D721Med (cell line): Measurements from ENCODE around the gene STXBP3.
"Not testable (repeated sequence)": the region's sequence is repeated elsewhere in the genome, so short reads cannot be mapped to it uniquely, and the experiment has no call there.

ENCODE experiments used
- DNase-seq: peaks from one replicate; pipeline ENCODE4 v3.0.0; 2011; ENCODE audit warnings: low spot score; ENCODE audit not compliant: insufficient read length
- FAIRE-seq: peaks from 2 replicates; lab custom pipeline; 2011; peaks lifted over from hg19 to GRCh38; lab: Jason Lieb, UNC
- TF ChIP-seq, protein P1 (sequence below): IDR thresholded peaks from 2 replicates; pipeline ENCODE4 v1.5.1; 2012; ENCODE audit warnings: mild to moderate bottlenecking, control low read depth; ENCODE audit not compliant: insufficient read depth; ENCODE audit errors: missing control alignments

Gene STXBP3

DNA sequence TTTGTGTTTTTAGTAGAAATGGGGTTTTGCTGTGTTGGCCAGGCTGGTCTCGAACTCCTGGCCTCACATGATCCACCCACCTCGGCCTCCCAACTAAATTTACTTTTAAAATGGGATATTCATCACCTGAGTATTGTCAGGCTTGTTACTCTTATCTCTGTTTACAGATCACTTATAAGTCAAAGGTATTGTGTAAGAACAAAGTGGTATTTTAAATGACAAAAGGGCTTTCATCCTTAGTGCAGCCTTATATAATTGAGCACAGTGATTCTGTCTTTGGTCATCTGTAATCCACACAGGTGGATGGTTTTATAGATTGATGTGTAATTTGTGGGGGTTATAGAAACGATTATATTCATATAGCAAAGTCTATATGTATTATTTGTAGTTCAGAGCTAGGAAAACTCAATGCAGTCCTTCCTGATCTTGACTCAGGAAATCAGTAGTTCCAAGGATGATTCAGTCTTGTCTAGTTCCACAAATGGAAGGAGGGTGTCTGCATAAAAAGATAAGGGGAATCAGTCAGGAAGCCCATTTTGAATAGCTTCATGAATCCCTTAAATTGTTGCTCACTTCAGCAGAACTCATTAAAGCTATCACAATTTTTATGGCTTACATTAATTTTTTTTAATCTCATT lies 34.6 kb downstream of the STXBP3 start:
- FAIRE-seq (no peak), DNase-seq (no peak)
- TF ChIP-seq, protein P1, sequence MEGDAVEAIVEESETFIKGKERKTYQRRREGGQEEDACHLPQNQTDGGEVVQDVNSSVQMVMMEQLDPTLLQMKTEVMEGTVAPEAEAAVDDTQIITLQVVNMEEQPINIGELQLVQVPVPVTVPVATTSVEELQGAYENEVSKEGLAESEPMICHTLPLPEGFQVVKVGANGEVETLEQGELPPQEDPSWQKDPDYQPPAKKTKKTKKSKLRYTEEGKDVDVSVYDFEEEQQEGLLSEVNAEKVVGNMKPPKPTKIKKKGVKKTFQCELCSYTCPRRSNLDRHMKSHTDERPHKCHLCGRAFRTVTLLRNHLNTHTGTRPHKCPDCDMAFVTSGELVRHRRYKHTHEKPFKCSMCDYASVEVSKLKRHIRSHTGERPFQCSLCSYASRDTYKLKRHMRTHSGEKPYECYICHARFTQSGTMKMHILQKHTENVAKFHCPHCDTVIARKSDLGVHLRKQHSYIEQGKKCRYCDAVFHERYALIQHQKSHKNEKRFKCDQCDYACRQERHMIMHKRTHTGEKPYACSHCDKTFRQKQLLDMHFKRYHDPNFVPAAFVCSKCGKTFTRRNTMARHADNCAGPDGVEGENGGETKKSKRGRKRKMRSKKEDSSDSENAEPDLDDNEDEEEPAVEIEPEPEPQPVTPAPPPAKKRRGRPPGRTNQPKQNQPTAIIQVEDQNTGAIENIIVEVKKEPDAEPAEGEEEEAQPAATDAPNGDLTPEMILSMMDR: no peak

DNA sequence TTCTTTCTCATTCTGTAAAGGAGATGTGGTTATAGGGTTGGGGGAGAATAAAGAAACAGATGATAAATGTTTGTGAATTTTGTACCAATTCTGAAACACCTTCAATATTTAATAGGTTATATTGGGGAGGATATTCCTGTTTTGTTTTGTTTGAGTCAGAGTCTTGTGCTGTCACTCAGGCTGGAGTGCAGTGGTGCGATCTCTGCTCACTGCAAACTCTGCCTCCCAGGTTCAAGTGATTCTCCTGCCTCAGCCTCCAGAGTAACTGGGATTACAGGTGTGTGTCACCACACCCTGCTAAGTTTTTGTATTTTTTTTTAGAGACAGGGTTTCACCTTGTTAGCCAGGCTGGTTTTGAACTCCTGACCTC lies 35.1 kb downstream of the STXBP3 start:
- FAIRE-seq, DNase-seq: not testable (repeated sequence)

DNA sequence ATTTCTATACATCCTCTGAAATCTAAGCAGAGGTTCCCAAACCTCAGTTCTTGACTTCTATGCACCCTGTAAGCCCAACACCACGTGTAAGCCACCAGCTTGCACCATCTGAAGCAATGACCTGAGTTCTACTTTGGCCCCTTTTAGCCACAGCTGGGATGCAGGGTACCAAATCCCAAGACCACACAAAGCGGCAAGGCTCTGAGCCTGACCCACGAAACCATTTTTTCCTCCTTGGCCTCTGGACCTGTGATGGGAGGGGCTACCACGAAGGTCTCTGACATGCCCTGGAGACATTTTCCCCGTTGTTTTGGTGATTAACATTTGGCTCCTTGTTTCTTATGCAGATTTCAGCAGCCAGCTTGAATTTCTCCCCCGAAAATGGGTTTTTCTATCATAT lies 38.8 kb downstream of the STXBP3 start:
- TF ChIP-seq, protein P1: no peak
- FAIRE-seq (no peak), DNase-seq (no peak)

DNA sequence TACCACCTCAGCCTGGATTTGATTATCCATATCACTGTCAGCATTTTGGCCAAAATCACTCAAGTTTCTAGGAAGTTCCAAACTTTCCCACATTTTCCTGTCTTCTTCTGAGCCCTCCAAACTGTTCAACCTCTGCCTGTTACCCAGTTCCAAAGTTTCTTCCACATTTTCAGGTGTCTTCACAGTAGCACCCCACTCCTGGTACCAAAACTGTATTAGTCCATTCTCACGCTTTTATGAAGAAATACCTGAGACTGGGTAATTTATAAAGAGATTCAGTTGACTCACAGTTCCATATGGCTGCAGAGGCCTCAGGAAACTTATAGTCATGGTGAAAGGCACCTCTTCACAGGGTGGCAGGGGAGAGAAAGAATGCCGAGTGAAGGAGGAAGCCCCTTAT lies 39.4 kb downstream of the STXBP3 start:
- FAIRE-seq (no peak), DNase-seq (no peak)
- TF ChIP-seq, protein P1: no peak

DNA sequence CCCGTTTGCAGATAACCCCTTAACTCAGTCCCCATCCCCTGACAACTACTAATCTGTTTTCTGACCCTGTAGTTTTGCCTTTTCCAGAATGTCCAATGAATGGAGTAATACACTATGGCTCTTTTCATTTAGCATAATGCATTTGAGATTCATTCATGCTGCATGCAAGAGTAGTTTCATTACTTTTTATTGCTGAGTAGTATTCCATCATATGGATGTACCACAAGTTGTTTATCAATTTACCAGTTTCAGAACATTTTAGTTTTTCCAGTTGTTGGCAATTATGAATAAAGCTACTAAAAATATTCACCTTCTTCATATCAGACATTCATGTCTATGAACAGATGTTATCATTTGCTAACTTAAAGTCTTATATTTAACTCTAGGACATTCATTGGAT lies 45.3 kb downstream of the STXBP3 start:
- DNase-seq (no peak), FAIRE-seq (no peak)
- TF ChIP-seq, protein P1: no peak

DNA sequence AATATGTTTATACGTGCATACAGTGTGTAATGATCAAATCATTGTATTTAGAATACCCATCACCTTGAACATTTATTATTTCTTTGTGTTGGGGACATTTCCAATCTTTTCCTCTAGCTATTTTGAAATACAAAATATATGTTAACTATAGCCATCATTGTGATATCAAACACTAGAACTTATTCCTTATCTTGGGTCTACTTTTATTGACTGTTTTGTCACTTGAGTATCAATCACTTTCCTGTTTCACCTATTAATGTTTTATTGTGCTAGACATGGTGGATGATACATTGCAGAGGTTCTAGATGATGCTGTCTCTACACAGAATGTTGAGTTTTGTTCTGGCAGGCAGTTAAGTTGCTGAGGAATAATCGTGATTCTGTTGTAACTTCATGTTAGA lies 45.9 kb downstream of the STXBP3 start:
- FAIRE-seq (peak; percentile 6), DNase-seq (no peak)
- TF ChIP-seq, protein P1: no peak

DNA sequence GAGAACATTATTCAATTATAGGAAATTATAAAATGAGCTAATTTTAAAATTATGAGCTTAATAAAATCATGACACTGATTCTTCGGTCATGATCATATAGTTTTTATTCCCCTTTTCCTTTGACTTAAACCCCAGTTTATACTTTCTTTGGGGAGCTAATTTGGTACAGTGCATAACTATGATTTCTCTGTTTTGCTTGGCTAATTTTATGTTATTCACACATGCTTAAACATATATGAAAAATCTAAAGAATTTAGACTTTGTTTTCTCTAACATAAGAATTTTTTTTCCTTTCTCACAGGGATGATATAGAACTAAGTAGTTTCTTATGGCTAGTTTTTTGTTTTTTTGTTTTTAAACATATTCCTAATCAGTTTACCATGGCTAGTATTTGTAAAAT lies 52.5 kb downstream of the STXBP3 start:
- DNase-seq (no peak), FAIRE-seq (no peak)
- TF ChIP-seq, protein P1: no peak

DNA sequence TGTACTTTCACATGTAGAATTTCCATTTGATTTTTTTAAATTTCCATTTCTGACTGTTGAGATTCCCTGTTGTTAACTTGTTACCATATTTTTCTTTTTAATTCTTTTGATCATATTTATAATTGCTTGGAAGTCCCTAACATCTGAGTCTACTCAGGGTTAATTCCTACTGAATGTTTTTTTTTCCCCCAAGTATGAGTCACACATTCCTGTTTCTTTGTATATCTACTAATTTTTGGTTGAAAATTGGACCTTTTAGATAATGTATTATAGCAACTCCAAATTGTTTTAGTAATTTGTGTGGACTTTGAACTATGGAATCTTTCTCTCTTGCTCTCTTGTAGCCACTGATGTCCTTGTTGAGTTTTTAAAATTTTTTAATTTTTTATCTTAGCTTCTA lies 54.6 kb downstream of the STXBP3 start:
- TF ChIP-seq, protein P1: no peak
- no peak for FAIRE-seq
- DNase-seq: no peak
